ENCODE data around the gene DHTKD1. TPM values are rescaled to one million over a fixed set of nuclear protein-coding genes. Genes with fewer than 3 reads are reported as not detected.

DHTKD1 gene
- total and polyA plus RNA-seq, 2 experiments from 2014 or later, result 20.2 to 63.9 TPM

- TF ChIP-seq CREB1 (CRISPR knock-in tag; IDR thresholded peaks at IDR 0.05; ENCODE audit: low read depth), result no peak
- TF ChIP-seq ETS1 (IDR thresholded peaks at IDR 0.05), result no peak
- no peak for TF ChIP-seq REST (IDR thresholded peaks at IDR 0.05; ENCODE audit: unreplicated experiment)
- TF ChIP-seq ZNF331 (CRISPR knock-in tag; IDR thresholded peaks at IDR 0.05; ENCODE audit: low read depth), result no peak
- TF ChIP-seq POLR2AphosphoS5 (IDR thresholded peaks at IDR 0.05; ENCODE audit: low read depth), result no peak
- no peak for TF ChIP-seq CTCF (conservative IDR thresholded peaks at IDR 0.05; ENCODE audit: low read depth in 2 of 2)
- no peak for TF ChIP-seq EZH2 (IDR thresholded peaks at IDR 0.05; ENCODE audit: low read depth, unreplicated experiment)
- TF ChIP-seq NANOG (IDR thresholded peaks at IDR 0.05; ENCODE audit: borderline replicate concordance), result no peak
Observed at GRCh38 chr10:12135631-12136030, 66.9 kb downstream of the DHTKD1 start (continued).

GRCh38 chr10:12140038-12140437 is 71.3 kb downstream of the DHTKD1 start:
- Histone ChIP-seq H2AFZ (no peak overlapping the region), H3K36me3 (ENCODE audit: insufficient read depth) (peaks cover 16% of the 10 kb centered on the region; the same call in 1 of the 2 replicates), H3K9me2 (ENCODE audit: insufficient read depth) (no peaks in the 10 kb centered on the region), H3K4me1 (ENCODE audit: insufficient read depth) (no peaks in the 10 kb centered on the region), H3K4me3 (no peak overlapping the region), H3K27ac (ENCODE audit: low read depth) (no peak overlapping the region), H3K27me3 (ENCODE audit: insufficient read depth) (no peaks in the 10 kb centered on the region), H4K20me1 (replicated peaks; ENCODE audit: insufficient read depth) (no peaks in the 10 kb centered on the region; the same call in 1 of the 2 replicates), H3K4me2 (no peak overlapping the region), H3F3A (replicated peaks; ENCODE audit: low read depth) (no peaks in the 10 kb centered on the region), H3K79me2 (replicated peaks; ENCODE audit: insufficient read depth) (no peaks in the 10 kb centered on the region)
- Mint-ChIP-seq H3K4me1 (no peaks in the 10 kb centered on the region), H3K4me3 (no peak overlapping the region), H3K27ac (no peak overlapping the region), H3K27me3 (ENCODE audit: insufficient read depth, low read depth, poor library complexity) (no peaks in the 10 kb centered on the region), H3K36me3 (ENCODE audit: low read depth) (peaks cover 31% of the 10 kb centered on the region; the same call in 2 of the 3 replicates), H3K9me3 (no peaks in the 10 kb centered on the region)
- ATAC-seq (no peak), DNase-seq (ENCODE audit: low spot score) (no peak)
- TF ChIP-seq POLR2AphosphoS5 (IDR thresholded peaks at IDR 0.05; ENCODE audit: low read depth) (no peak), REST (IDR thresholded peaks at IDR 0.05; ENCODE audit: unreplicated experiment) (no peak), ZNF114 (CRISPR knock-in tag; IDR thresholded peaks at IDR 0.05) (no peak)

Measured in GM23338 (cell line).